Muscle of back (tissue), 11 donors: Measurements from ENCODE around the gene GUCY1B1. TPM values are rescaled to one million over a fixed set of nuclear protein-coding genes. Genes with fewer than 3 reads are reported as not detected.

Experiments
- DNase-seq, 3 donors: peaks; one replicate each; pipeline versions ENCODE4 v3.0.0 to v3.0.0-alpha.2; 2013
- polyA plus RNA-seq, 10 donors: library from polyadenylated mRNA; unstranded; fragments of 120-200 nt; gene quantifications; one replicate each; pipeline ENCODE4 v1.2.1, GENCODE V29; 2013; ENCODE audit not compliant: insufficient read length in 10 of 10

GUCY1B1 gene
- polyA plus RNA-seq, 10 donors: 17.5 to 26.2 (median 23.5) TPM

DNA sequence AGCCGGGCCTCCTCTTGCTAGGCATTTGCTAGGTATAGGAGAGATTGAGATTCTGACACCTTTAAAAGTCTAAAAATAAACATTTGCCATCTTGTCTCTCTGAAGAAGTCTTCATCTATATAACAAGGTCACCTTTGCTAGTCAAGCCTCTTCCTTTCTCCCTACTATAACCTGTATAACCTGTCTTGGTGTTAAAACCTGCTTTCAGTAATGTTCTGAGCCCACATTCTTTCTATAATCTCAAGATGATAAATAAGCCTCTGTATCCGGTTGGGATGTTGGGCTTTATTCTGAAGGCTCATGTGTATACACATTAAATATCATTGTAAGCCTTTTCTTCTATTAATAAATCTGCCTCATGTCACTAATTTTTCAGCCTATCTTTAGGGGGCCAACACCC lies 97.1 kb downstream of the GUCY1B1 start:
- DNase-seq: no peak

Other genes with a start within 250 kb of the GUCY1B1 start
- gene GUCY1A1, start 92.2 kb upstream of the GUCY1B1 start, polyA plus RNA-seq: 10 to 100 TPM; 11.6 to 17.5 (median 14.5) TPM
- not detected for gene ASIC5, start 107.3 kb downstream of the GUCY1B1 start, polyA plus RNA-seq
- gene TDO2, start 144.7 kb downstream of the GUCY1B1 start, polyA plus RNA-seq: under 1 TPM in 6 of 10 donors, not detected in 4; 0.08 to 0.88 (median 0.24) TPM
- gene CTSO, start 194.8 kb downstream of the GUCY1B1 start, polyA plus RNA-seq: 10 to 100 TPM; 26.1 to 33.5 (median 31.0) TPM